ENCODE results near the gene PREPL. TPM values are rescaled to one million over a fixed set of nuclear protein-coding genes. Genes with fewer than 3 reads are reported as not detected.

PREPL gene
- total and polyA plus RNA-seq, 2 of the 8 experiments (the other 6 are each of a cell fraction or from before 2014, with no cell fraction given): 13.6 to 38.9 TPM

DNA sequence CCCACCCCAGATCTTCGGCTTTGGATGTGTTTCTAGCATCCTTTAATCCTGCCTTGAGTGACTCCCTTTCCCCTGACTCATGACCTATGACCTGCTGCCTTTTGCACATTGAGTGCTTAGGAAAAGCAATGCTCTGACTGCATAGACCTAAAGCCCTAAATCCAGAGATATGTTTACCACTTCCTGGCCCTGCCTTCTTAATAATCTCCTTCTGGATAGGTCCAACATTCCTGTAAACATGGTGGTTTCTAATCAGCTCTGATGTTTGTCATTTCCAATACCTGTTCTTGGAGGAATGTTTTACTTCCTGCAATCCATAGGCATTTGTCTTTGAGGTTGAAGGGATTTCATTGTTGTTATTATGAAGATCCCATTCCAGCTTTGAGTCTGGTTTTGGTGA, 83.8 kb downstream of the PREPL start (continued):
- TF ChIP-seq, protein P1, sequence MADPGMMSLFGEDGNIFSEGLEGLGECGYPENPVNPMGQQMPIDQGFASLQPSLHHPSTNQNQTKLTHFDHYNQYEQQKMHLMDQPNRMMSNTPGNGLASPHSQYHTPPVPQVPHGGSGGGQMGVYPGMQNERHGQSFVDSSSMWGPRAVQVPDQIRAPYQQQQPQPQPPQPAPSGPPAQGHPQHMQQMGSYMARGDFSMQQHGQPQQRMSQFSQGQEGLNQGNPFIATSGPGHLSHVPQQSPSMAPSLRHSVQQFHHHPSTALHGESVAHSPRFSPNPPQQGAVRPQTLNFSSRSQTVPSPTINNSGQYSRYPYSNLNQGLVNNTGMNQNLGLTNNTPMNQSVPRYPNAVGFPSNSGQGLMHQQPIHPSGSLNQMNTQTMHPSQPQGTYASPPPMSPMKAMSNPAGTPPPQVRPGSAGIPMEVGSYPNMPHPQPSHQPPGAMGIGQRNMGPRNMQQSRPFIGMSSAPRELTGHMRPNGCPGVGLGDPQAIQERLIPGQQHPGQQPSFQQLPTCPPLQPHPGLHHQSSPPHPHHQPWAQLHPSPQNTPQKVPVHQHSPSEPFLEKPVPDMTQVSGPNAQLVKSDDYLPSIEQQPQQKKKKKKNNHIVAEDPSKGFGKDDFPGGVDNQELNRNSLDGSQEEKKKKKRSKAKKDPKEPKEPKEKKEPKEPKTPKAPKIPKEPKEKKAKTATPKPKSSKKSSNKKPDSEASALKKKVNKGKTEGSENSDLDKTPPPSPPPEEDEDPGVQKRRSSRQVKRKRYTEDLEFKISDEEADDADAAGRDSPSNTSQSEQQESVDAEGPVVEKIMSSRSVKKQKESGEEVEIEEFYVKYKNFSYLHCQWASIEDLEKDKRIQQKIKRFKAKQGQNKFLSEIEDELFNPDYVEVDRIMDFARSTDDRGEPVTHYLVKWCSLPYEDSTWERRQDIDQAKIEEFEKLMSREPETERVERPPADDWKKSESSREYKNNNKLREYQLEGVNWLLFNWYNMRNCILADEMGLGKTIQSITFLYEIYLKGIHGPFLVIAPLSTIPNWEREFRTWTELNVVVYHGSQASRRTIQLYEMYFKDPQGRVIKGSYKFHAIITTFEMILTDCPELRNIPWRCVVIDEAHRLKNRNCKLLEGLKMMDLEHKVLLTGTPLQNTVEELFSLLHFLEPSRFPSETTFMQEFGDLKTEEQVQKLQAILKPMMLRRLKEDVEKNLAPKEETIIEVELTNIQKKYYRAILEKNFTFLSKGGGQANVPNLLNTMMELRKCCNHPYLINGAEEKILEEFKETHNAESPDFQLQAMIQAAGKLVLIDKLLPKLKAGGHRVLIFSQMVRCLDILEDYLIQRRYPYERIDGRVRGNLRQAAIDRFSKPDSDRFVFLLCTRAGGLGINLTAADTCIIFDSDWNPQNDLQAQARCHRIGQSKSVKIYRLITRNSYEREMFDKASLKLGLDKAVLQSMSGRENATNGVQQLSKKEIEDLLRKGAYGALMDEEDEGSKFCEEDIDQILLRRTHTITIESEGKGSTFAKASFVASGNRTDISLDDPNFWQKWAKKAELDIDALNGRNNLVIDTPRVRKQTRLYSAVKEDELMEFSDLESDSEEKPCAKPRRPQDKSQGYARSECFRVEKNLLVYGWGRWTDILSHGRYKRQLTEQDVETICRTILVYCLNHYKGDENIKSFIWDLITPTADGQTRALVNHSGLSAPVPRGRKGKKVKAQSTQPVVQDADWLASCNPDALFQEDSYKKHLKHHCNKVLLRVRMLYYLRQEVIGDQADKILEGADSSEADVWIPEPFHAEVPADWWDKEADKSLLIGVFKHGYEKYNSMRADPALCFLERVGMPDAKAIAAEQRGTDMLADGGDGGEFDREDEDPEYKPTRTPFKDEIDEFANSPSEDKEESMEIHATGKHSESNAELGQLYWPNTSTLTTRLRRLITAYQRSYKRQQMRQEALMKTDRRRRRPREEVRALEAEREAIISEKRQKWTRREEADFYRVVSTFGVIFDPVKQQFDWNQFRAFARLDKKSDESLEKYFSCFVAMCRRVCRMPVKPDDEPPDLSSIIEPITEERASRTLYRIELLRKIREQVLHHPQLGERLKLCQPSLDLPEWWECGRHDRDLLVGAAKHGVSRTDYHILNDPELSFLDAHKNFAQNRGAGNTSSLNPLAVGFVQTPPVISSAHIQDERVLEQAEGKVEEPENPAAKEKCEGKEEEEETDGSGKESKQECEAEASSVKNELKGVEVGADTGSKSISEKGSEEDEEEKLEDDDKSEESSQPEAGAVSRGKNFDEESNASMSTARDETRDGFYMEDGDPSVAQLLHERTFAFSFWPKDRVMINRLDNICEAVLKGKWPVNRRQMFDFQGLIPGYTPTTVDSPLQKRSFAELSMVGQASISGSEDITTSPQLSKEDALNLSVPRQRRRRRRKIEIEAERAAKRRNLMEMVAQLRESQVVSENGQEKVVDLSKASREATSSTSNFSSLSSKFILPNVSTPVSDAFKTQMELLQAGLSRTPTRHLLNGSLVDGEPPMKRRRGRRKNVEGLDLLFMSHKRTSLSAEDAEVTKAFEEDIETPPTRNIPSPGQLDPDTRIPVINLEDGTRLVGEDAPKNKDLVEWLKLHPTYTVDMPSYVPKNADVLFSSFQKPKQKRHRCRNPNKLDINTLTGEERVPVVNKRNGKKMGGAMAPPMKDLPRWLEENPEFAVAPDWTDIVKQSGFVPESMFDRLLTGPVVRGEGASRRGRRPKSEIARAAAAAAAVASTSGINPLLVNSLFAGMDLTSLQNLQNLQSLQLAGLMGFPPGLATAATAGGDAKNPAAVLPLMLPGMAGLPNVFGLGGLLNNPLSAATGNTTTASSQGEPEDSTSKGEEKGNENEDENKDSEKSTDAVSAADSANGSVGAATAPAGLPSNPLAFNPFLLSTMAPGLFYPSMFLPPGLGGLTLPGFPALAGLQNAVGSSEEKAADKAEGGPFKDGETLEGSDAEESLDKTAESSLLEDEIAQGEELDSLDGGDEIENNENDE (IDR thresholded peaks at IDR 0.05; ENCODE audit: insufficient replicate concordance, low read length): no peak
- no peak for TF ChIP-seq CBX5 (IDR thresholded peaks at IDR 0.05; ENCODE audit: low read depth, low read length)
- TF ChIP-seq CHD1 (IDR thresholded peaks at IDR 0.05; ENCODE audit: low read depth, low read length): no peak
- TF ChIP-seq, protein P2, sequence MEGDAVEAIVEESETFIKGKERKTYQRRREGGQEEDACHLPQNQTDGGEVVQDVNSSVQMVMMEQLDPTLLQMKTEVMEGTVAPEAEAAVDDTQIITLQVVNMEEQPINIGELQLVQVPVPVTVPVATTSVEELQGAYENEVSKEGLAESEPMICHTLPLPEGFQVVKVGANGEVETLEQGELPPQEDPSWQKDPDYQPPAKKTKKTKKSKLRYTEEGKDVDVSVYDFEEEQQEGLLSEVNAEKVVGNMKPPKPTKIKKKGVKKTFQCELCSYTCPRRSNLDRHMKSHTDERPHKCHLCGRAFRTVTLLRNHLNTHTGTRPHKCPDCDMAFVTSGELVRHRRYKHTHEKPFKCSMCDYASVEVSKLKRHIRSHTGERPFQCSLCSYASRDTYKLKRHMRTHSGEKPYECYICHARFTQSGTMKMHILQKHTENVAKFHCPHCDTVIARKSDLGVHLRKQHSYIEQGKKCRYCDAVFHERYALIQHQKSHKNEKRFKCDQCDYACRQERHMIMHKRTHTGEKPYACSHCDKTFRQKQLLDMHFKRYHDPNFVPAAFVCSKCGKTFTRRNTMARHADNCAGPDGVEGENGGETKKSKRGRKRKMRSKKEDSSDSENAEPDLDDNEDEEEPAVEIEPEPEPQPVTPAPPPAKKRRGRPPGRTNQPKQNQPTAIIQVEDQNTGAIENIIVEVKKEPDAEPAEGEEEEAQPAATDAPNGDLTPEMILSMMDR (IDR thresholded peaks at IDR 0.05; ENCODE audit: control extremely low read depth in 1 of 3, insufficient read depth in 1 of 3, low read depth in 1 of 3, low read length in 3 of 3): no peak
- no peak for TF ChIP-seq RFX5 (IDR thresholded peaks at IDR 0.05; ENCODE audit: borderline replicate concordance, low read depth, low read length)
- no peak for TF ChIP-seq GABPA (IDR thresholded peaks at IDR 0.05; ENCODE audit: borderline replicate concordance, insufficient read depth, low read length)
- TF ChIP-seq RNF2 (IDR thresholded peaks at IDR 0.05; ENCODE audit: borderline replicate concordance, low read depth, low read length, missing control alignments, poor library complexity, severe bottlenecking): no peak
- no peak for TF ChIP-seq KDM5A (IDR thresholded peaks at IDR 0.05; ENCODE audit: low read length)
- TF ChIP-seq TAF1 (IDR thresholded peaks at IDR 0.05; ENCODE audit: low read depth, low read length): no peak

Data from H1 (cell line).